Tibial nerve (tissue), 4 donors: ENCODE data around the gene IRF1.

ENCODE experiments used
- CTCF ChIP-seq, 5 experiments: fragments of 200-600 bp in 3 of 5; fragments of 450-650 bp in 2 of 5; sonication (generic) in 3 of 5; IDR thresholded peaks; one replicate each; pipeline ENCODE4 v1.5.1; 2016 to 2019; ENCODE audit warnings: antibody characterized with exemption in 5 of 5, mild to moderate bottlenecking in 3 of 5, moderate library complexity in 2 of 5
- EP300 ChIP-seq, 2 donors: sonication (generic); formaldehyde crosslinking; IDR thresholded peaks; one replicate each; pipeline ENCODE4 v1.6.1; 2017; ENCODE audit warnings: antibody characterized with exemption in 2 of 2, mild to moderate bottlenecking in 1 of 2

GRCh38 chr5:132477784-132478365 is 12.7 kb downstream of the IRF1 start:
- TF ChIP-seq EP300 (IDR thresholded peaks at IDR 0.05) (no peak), CTCF (IDR thresholded peaks at IDR 0.05) (no peak)
